Measurements from ENCODE around the gene SLC6A4.

The SLC6A4 gene

DNA sequence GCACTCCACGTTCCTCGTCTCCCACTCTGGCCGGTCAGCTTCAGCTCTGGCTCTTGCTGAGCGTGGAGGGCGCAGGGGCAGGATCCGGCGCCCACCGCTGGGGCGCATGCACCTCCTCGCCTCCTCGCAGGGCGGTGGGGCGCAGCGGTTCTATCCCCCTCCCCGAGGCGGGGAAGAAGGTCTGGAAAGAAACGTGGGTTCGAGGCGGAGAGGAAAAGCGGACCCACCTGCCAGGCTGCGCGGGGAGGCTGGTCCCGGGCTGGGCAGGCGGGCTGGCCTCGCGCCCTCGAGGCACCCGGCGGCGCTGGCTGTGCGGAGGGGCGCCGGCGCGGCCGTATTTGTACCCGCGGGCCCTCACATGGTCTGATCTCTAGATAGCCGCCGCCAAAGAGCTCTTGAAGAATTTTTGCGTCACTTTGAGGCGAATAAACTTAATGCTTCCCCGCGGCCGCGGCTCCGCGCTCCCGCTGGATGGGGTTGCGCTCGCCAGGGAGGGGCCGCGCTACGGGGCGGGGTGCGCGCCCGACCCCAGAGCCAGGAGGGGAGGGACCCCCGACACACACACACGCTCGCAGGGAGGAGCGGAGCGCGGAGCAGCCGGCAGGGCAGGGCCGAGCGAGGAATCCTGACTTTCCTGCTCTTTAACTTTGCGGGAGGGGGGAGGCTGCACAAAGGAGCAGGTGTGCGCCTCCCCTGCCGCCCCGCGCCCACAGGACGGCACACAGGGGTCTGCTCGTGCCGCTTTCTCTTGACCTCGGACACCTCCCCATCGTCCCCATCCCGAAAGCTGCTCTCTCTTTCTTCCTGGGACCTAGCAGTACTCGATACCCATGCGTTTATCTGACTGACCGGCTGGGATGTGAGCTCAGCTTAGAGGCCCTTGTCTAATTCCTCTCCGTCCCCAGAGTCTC is at the start of gene SLC6A4:
SLC6A4 (minus strand) TSS at position 312 of the 911 bp plus-strand sequence. CDS start 13,739 bp downstream, outside the sequence.
- no peak for DNase-seq (ENCODE audit: extremely low read depth in 1 of 2, low read depth in 1 of 2)

DNA sequence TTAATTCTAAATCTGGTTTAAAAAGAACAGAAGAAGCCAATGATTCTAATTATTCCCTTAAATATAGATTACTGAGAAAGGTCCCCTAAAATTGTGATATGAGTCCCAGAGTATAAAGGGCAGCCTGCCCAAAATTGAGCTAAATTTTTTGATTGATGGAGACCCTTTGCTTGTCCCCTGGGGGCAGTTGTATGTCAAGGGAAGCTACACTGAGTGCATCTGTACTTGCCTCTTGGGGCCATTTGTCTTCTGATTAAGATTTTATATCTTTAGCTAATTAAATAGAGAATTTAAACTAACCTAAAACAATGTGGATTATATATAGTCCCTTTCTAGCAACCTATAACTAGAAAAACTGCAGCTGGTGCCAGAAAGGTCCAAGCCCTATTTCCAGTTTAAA is 43.7 kb upstream of the SLC6A4 start:
- DNase-seq (ENCODE audit: extremely low read depth in 1 of 2, low read depth in 1 of 2) = no peak

DNA sequence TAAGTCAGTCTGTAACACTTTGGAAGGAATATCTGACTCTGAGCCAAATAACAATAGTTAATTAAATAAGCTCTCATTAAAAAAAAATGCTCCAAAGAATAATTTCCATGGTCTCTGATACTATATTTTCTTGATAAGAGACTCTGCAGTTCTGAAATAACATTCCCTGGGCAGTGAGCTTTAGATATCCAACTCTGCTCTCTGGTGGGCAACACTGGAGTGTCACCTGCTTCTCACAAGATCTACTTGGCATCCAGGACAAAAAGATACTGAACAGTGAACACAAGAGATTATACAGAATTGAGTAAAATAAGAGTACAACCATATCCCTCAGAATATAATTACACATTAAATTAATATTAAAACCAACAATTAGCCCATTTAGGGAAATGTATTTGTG is 42.5 kb upstream of the SLC6A4 start:
- DNase-seq (ENCODE audit: extremely low read depth in 1 of 2, low read depth in 1 of 2) = no peak

DNA sequence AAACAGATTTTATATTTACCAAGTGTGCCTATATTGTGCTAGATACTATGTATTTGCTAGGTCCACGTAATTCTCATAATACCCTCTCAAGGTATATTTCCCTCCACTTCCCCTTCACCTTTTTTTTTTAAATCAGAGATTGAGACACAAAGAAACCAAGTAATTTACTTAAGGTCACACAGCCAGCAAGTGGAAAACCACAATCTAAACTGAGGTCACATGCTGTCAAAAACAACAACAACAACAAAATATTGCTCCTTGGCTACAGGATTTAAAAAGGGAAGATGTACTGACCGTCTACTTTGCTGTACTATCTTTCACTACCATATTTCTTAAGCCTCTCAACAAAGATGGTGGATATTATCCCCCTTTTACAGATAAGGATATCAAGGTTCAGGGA is 40.4 kb upstream of the SLC6A4 start:
- DNase-seq (ENCODE audit: extremely low read depth in 1 of 2, low read depth in 1 of 2) = no peak

DNA sequence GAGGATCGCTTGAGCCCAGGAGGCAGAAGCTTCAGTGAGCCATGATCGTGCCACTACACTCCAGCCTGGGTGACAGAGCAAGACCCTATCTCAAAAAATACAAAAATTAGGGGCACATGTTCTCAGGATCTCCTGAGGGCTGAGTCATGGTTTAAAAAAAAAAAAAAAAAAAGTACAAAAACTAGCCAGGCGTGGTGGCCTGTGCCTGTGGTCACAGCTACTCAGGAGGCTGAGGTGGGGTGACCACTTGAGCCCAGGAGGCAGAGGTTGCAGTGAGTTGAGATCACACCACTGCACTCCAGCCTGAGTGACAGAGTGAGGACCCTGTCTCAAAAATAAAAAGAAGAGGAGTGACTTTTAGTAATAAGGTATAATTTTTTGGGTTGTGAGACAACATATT is 39.4 kb upstream of the SLC6A4 start:
- no peak for DNase-seq (ENCODE audit: extremely low read depth in 1 of 2, low read depth in 1 of 2)

DNA sequence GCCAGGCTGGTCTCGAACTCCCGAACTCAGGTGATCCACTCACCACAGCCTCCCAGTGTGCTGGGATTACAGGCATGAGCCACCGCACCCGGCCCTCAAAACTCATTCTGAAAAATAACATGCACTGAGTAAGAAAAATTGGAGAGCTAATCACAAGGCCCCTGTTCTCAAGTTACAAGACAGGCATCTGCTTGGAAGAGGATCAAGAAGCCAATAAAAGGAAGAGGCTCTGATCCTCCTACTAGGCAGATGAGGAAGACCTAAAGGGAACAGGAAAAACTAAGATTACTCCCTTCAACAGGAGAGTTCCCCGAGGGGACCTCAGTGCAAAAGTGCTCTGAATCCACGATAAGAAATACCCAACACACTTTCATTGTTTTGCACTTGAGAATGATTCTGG is 37.9 kb upstream of the SLC6A4 start:
- no peak for DNase-seq (ENCODE audit: extremely low read depth in 1 of 2, low read depth in 1 of 2)

DNA sequence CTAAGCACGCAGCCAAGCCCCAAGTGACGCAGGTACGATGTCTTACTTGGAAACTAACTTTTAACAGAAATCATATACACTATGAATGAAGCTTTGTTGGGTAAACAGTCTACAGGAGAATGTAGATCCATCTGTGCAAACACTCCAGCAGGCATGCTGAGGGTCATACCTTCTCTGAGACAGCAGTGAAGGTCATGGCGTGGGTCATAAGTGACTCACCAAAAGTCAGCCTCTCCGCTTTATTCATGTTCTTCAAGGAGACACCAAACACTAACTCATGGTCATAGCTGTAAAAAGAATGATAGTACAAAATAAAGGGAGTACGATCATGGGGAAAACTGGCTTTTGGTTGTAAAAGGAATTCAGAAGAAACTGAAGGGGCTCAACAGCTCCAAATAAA is 35.6 kb upstream of the SLC6A4 start:
- no peak for DNase-seq (ENCODE audit: extremely low read depth in 1 of 2, low read depth in 1 of 2)

DNA sequence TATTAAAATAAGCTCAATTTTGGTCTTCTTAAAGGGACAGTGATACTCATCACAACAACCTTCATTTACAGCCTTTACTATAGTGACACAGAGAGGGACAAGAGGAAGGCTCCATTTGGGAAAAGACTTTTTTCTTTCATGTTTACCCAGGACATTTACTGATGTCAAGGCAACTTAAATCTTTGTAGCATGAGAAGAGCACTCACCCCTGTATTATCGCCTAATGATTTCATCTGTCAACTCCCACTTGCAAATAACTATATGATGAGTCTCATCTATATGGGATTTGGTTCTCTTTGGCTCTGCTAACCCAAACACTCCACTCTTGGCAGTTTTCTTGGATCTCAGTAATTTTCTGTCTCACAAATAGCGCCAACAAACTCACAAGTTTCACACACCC is 32.1 kb upstream of the SLC6A4 start:
- no peak for DNase-seq (ENCODE audit: extremely low read depth in 1 of 2, low read depth in 1 of 2)

DNA sequence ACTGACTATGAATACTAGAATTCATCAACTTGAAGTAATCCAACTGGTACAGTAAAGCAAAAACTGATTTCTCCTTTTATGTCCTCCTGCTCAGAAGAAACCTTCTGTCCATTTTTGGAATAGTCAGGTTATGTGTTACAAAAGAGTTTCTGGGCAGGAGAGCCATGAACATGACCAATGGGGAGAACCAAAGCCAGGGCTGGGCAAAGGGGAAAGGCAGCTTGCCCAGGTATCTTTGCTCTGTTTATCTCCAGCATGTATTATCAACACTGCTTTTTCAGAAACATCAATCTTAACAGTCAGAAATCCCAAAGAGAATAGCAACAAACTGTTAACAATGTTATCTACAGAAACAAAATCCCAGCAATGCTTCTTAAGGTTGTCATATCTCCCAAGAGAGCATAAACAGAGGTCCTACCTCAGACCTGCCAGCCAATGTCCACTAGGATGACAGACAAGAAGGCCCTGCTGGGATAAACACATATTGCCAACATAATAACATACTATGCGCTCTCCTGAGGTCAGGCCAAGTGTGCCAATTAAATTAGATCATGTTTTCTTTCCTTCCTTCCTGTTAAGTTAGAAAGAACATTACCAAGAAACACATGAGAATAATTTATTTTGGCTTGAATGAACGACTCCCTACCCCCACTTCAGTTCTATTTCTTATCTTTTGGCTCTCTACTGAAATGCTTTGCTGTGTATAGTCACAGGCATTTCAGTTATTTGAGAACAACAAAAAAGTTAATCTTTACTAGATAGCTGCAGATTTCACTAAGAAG is 28.2 kb upstream of the SLC6A4 start:
- no peak for DNase-seq (ENCODE audit: extremely low read depth in 1 of 2, low read depth in 1 of 2)

DNA sequence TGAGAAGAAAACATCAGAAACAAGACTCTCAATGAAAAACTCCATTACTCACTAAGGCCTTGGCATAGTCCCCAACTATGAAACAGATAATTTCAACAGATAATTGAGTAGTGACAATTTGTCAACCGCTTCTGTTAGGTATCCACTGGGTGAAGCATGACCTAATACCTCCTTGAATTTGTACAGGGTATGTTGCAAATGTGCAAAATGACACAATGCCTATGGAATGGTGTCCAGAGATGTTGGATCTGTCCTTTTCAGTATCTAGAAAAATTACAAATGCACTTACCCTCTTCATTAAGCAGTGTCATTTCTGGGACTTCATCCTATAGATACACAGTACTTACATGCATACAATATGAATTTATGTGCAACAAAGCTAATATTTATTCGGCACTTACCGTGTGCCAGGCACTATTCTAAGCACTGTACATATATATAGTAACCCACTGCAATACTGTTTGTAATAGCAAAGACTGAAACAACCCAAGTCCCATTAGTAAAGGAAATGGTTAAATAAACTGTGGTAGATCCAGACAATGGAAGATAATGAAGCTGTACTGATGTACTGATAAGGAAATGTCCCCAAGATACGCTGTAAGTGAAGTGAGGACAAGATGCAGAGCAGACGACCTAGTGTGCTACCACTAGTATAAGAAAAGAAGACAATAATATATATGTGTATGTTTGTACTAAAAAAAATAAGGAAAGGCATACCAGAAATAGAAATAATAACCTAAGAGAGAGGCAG is 21.4 kb upstream of the SLC6A4 start:
- DNase-seq (ENCODE audit: extremely low read depth in 1 of 2, low read depth in 1 of 2) = no peak

DNA sequence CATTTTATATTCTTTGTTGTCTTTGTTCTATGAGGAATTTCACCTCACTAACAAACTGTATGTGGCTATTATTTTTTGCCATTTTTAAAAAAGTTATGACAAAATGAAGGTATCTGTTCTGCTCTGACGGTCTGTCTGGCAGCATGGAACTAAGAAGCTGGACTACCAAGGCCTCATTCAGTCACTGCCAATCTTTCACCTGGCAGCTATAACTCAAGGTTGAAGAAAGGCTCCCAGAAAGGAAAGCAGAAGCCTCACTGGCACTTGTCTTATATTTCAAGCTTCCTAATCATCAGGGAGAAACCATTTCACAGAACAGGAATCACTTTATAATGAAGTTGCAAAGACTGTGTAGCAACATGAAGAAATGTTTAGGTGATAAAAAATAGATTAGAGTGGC is 18.7 kb upstream of the SLC6A4 start:
- no peak for DNase-seq (ENCODE audit: extremely low read depth in 1 of 2, low read depth in 1 of 2)

DNA sequence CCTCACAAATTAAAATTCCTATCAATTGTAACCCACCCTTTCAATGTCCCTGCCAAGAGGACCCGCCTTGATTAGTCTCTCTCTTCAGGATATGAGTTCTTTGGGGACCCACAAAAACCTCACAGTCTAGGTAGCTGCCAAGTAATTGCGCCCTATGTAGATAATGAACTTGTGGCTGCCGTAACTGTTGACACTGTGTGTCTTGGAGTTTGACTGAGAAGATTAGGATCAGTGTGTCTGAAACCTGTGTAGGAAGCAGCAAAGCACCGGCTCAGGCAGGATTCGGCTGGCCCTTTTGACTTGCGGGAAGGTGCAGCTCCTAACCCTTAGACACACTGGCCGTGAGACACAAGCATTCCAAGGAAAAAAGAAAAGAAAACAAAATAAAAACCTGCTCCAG is 17.8 kb upstream of the SLC6A4 start:
- no peak for DNase-seq (ENCODE audit: extremely low read depth in 1 of 2, low read depth in 1 of 2)

DNA sequence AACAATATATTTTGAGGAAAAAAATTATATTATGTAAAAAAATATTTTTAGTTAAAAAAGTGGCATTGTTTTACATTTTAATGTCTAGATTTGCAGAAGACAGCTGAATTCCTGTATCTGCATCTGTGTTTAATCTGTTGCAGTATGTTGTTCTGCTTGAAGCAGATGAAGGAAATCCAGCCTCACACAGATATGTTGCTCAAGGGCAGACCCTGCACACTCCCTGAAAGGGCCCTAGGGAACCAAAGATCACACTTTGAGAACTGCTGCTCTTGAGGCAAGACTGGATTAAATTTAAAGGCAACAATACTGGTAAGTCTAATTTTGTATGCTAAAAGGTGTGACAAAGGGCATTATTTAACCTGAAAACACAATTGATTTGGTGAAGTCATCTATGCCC is 16.4 kb upstream of the SLC6A4 start:
- no peak for DNase-seq (ENCODE audit: extremely low read depth in 1 of 2, low read depth in 1 of 2)

DNA sequence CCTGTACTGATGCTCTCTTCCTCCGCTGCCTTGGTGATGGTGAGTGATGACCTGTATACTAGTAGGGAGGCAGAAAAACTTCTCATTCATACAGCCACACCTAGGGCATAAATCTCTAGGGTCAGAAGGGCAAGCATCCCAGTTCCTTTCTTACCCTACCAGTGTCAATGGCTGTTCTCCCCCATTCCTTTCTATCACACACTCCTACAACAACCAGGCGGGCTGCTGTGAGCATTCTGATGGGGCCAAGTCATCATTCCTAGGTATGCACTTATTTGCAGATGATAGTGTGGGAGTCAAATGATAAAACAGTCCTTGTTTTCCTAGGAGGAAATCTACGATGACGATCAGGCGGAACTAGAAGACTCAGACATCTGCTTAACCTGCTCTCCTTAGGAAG is 14.0 kb upstream of the SLC6A4 start:
- no peak for DNase-seq (ENCODE audit: extremely low read depth in 1 of 2, low read depth in 1 of 2)

DNA sequence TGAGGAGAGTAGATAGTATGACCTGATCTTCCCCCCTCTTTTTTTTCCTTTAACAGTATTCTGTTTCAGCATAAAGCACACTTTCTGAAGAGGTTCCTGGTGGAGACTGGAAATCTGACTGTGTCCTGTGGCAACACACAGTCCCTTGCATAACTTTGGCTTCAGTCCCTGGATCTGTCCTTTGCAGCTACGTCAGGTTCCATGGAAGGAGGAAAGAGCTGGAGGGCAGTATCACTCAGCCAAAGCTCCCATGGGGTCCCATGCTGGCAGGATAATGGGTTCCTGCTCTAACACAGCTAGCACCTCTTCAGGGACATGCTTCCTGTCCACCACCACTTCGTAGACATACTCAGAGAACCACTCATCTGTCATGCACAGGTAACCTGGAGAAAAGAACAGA is 13.3 kb upstream of the SLC6A4 start:
- DNase-seq (ENCODE audit: extremely low read depth in 1 of 2, low read depth in 1 of 2) = no peak

DNA sequence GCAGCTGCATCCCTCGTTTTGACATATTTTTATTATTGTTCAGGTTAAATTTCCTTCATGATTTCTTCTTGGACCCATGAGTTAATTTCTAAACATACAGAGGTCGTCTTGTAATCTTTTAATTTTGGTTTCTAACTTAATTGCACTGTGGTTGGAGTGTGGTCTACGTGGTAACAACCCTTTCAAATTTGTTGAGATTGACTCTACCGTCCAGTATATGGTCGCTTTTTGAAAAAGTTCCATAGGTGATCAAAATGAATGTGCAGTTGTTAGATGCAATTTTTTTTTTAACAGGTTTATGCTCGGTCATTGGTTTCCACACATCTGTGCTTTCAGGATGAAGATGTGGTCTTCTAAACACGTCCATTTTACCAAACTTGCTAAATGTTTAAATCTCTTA is 11.0 kb upstream of the SLC6A4 start:
- DNase-seq (ENCODE audit: extremely low read depth in 1 of 2, low read depth in 1 of 2) = no peak

DNA sequence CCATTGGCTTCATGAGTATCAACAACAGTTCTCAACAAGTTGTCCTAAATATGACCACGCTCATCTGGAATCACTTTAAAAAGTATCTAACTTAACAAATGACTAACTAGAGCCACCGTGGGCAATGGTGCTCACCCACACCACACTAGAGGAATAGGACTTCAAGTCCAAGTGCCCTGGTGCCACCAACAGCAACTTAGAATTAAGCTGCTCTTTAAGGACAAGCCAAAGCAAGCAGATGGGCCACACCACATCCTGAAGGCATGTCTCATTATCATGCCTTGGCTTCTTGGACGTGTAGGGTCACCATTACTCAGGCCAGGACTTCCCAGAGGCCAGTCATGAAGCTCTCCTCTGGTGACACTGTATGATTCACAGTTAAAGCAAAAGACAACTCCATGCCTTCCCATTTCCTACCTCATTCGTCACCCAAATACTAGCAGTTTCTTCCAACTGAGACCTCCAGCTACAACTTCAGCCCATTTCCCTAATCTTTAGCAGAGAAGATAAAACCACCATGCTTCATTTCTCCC is 9.4 kb upstream of the SLC6A4 start:
- DNase-seq (ENCODE audit: extremely low read depth in 1 of 2, low read depth in 1 of 2) = no peak

DNA sequence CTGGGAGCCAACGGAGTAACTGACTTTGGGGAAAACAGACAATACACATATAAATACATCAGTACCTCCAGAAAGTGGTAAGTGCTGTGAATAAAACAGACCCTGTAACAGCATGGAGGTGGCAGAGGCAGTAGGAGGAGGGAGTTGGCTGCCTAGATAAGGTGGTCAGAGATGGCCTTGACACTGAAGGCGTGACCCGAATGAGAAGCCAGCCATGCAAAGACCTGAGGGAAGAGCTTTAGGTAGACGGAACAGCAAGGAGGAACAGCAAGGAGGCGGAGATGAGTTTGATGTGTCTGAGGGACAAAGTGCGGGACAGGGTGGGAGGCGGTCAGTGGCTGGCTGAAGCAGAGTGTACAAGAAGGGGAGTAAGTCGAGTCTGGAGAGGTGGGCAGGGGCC is 8.1 kb upstream of the SLC6A4 start:
- no peak for DNase-seq (ENCODE audit: extremely low read depth in 1 of 2, low read depth in 1 of 2)

DNA sequence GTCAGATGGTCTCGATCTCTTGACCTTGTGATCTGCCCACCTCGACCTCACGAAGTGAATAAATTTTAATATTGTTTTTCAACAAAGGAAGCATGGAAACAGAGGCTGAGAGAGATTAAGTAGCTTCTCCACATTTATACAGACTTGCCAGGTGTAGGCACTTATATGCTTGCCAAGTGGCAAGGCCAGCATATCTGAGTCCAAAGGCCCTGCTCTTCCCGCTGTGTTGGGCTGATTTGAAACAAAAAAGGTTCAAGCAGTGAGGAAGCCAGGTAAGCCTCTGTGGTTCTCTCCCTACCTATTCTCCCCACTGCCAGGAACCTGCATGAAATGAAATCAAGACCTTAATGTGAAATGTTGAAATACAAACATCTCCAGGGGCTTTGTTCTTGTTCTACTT is 7.5 kb upstream of the SLC6A4 start:
- no peak for DNase-seq (ENCODE audit: extremely low read depth in 1 of 2, low read depth in 1 of 2)

DNA sequence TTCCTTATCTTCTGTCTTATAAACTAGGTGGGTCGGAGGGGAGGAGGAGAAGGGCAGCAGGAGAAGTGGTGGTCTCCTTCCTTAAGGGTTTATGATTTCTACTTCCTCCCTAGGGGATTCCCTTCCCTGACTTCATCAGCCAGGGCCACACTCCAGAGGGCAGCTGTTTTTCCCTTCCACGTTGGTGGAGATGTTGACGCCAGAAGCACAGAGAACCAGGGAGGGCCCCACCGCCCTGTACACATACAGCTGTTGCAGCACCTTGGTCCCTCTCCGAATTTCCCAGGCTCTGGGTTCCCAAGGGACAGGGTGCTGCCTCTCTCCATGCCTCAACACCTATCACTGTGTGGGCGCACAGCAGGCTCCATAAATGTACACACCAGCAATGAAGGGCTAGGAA is 5.6 kb upstream of the SLC6A4 start:
- DNase-seq (ENCODE audit: extremely low read depth in 1 of 2, low read depth in 1 of 2) = no peak

DNA sequence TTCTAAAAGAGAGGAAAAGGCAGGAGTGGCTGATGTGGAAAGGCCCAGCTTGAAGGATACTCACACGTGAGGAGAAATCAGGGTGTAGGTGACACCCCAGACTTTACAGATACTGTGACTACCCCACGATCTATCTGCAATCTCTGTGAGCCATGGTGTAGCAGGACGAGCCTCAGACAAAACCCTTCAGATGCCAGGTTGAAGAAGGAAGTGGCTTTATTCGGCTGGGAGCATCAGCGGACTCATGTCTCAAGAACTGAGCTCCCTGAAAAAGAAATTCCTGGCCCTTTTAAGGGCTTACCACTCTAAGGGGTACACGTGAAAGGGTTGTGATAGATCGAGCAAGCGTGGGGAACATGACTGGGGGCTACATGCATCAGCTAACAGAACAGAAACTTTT is 4.7 kb upstream of the SLC6A4 start:
- DNase-seq (ENCODE audit: extremely low read depth in 1 of 2, low read depth in 1 of 2) = no peak
